ENCODE data around the gene TMEM120A.
"Not testable (repeated sequence)": the region's sequence is repeated elsewhere in the genome, so short reads cannot be mapped to it uniquely, and the experiment has no call there.

TMEM120A gene

GRCh38 chr7:75994388-75995051 lies at the start of gene TMEM120A:
TSS of gene TMEM120A (minus strand) at chr7:75994595. CDS start at chr7:75994570, 25 bp downstream.
- DNase-seq, result peak; percentile 92

- DNase-seq, result no peak
These were observed 45.7 kb upstream of the TMEM120A start for GRCh38 chr7:76040126-76040525.

- DNase-seq, result no peak
These were observed 42.9 kb upstream of the TMEM120A start for GRCh38 chr7:76037310-76037709.

- DNase-seq, result no peak
These were observed 37.6 kb upstream of the TMEM120A start for GRCh38 chr7:76031964-76032363.

- DNase-seq, result not testable (repeated sequence)
These were observed 35.3 kb upstream of the TMEM120A start for GRCh38 chr7:76029682-76030081.

- DNase-seq, result no peak
These were observed 28.6 kb upstream of the TMEM120A start for GRCh38 chr7:76023002-76023401.

- DNase-seq, result no peak
These were observed 27.8 kb upstream of the TMEM120A start for GRCh38 chr7:76022026-76022780.

- DNase-seq, result peak; percentile 63
These were observed 25.8 kb upstream of the TMEM120A start for GRCh38 chr7:76020031-76020714.

GRCh38 chr7:76018520-76018919 lies 24.1 kb upstream of the TMEM120A start:
- DNase-seq, result not testable (repeated sequence)

- no peak for DNase-seq
These were observed 22.0 kb upstream of the TMEM120A start for GRCh38 chr7:76016191-76016947.

- no peak for DNase-seq
These were observed 17.1 kb upstream of the TMEM120A start for GRCh38 chr7:76011442-76011861.

GRCh38 chr7:76009672-76010600 lies 15.5 kb upstream of the TMEM120A start:
- no peak for DNase-seq

GRCh38 chr7:76008156-76008687 lies 13.8 kb upstream of the TMEM120A start:
- no peak for DNase-seq

GRCh38 chr7:76005004-76005403 lies 10.6 kb upstream of the TMEM120A start:
- DNase-seq, result not testable (repeated sequence)

GRCh38 chr7:76003351-76003750 lies 9.0 kb upstream of the TMEM120A start:
- DNase-seq, result no peak

- no peak for DNase-seq
These were observed 8.4 kb upstream of the TMEM120A start for GRCh38 chr7:76002822-76003221.

GRCh38 chr7:76002139-76002538 lies 7.7 kb upstream of the TMEM120A start:
- no peak for DNase-seq

GRCh38 chr7:76000566-76000965 lies 6.2 kb upstream of the TMEM120A start:
- no peak for DNase-seq

GRCh38 chr7:75998038-75998437 lies 3.6 kb upstream of the TMEM120A start:
- DNase-seq, result no peak

- DNase-seq, result no peak
These were observed 2.1 kb upstream of the TMEM120A start for GRCh38 chr7:75996476-75996875.

- DNase-seq, result no peak
These were observed 1.6 kb upstream of the TMEM120A start for GRCh38 chr7:75995996-75996395.

- DNase-seq, result no peak
These were observed 667 bp upstream of the TMEM120A start for GRCh38 chr7:75995052-75995471.

Data from activated T-cell treated with anti-CD3 and anti-CD28 coated beads for 4 hours (primary cell).